GM10248 (cell line): Measurements from ENCODE around the gene CCZ1.
"Not testable (repeated sequence)": the region's sequence is repeated elsewhere in the genome, so short reads cannot be mapped to it uniquely, and the experiment has no call there.

Source experiments
- CTCF ChIA-PET: fragments of 300-600 bp; sonication (Branson Sonifier 250); formaldehyde crosslinking; extraction: SDS; loops from one replicate; lab custom pipeline; 2021; ENCODE audit warnings: antibody characterized with exemption; lab: Yijun Ruan, JAX
- POLR2A ChIA-PET: fragments of 350-650 bp; sonication (Branson Sonifier 250); formaldehyde crosslinking; extraction: SDS; loops from one replicate; lab custom pipeline; 2020; ENCODE audit warnings: antibody characterized with exemption; lab: Yijun Ruan, JAX
- DNase-seq: peaks from one replicate; pipeline ENCODE4 v3.0.0; 2012; ENCODE audit errors: extremely low spot score

Gene CCZ1

GRCh38 chr7:5924180-5924579 is 25.6 kb downstream of the CCZ1 start:
- DNase-seq, CTCF ChIA-PET, POLR2A ChIA-PET: not testable (repeated sequence)

- POLR2A ChIA-PET, DNase-seq, CTCF ChIA-PET: not testable (repeated sequence)
Observed at GRCh38 chr7:5924630-5925029, 26.1 kb downstream of the CCZ1 start.

GRCh38 chr7:5926263-5926870 is 27.8 kb downstream of the CCZ1 start:
- DNase-seq, CTCF ChIA-PET, POLR2A ChIA-PET: not testable (repeated sequence)

- DNase-seq, CTCF ChIA-PET, POLR2A ChIA-PET: not testable (repeated sequence)
Observed at GRCh38 chr7:5930290-5930689, 31.8 kb downstream of the CCZ1 start.

- DNase-seq, POLR2A ChIA-PET, CTCF ChIA-PET: not testable (repeated sequence)
Observed at GRCh38 chr7:5931250-5931649, 32.7 kb downstream of the CCZ1 start.

- CTCF ChIA-PET, DNase-seq, POLR2A ChIA-PET: not testable (repeated sequence)
Observed at GRCh38 chr7:5931905-5932644, 33.5 kb downstream of the CCZ1 start.

- POLR2A ChIA-PET, DNase-seq, CTCF ChIA-PET: not testable (repeated sequence)
Observed at GRCh38 chr7:5934945-5935450, 36.5 kb downstream of the CCZ1 start.

- CTCF ChIA-PET, POLR2A ChIA-PET, DNase-seq: not testable (repeated sequence)
Observed at GRCh38 chr7:5963205-5963604, 64.7 kb downstream of the CCZ1 start.

GRCh38 chr7:5963810-5964209 is 65.3 kb downstream of the CCZ1 start:
- CTCF ChIA-PET, POLR2A ChIA-PET: not testable (repeated sequence)

GRCh38 chr7:5970347-5970911 is 71.9 kb downstream of the CCZ1 start, which contains the start of gene RSPH10B:
RSPH10B (minus strand) TSS chr7:5970689; CDS start chr7:5967116, 3,573 bp downstream.
- POLR2A ChIA-PET, CTCF ChIA-PET: not testable (repeated sequence)

More at GRCh38 chr7:5963810-5964209, 65.3 kb downstream of the CCZ1 start:
- DNase-seq: not testable (repeated sequence)

GRCh38 chr7:5973580-5973979 is 75.0 kb downstream of the CCZ1 start:
- DNase-seq, POLR2A ChIA-PET, CTCF ChIA-PET: not testable (repeated sequence)

More at GRCh38 chr7:5970347-5970911, 71.9 kb downstream of the CCZ1 start, which contains the start of gene RSPH10B:
- DNase-seq: not testable (repeated sequence)
